ENCODE results near the gene SYPL2.

Gene SYPL2

GRCh38 chr1:109432336-109432735 lies 34.0 kb upstream of the SYPL2 start:
- no peak for TF ChIP-seq CTCF (IDR thresholded peaks at IDR 0.05; ENCODE audit: low read depth, low read length, missing control alignments)
- Histone ChIP-seq H3K27me3 (replicated peaks) (no peaks in the 10 kb centered on the region), H3K27ac (no peak overlapping the region), H3K36me3 (replicated peaks) (no peaks in the 10 kb centered on the region), H3K4me3 (ENCODE audit: low read depth, low read length) (no peak overlapping the region)
- DNase-seq: no peak
- in situ Hi-C loops (cut with HindIII; ENCODE audit: low pct_ligation_motif_present, low sequenced_read_pairs): no loop called here

DNA sequence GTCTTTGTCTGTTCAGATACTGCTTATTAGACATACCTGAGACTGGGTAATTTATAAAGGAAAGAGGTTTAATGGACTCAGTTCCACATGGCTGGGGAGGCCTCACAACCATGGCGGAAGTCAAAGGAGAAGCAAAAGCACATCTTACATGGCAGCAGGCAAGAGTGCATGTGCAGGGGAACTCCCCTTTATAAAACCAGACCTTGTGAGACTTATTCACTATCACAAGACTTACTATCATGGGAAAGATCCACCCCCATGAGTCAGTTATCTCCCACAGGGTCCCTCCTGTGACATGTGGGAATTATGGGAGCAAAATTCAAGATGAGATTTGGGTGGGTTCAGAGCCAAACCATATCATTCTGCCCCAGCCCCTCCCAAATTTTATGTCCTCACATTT lies 33.0 kb upstream of the SYPL2 start:
- Histone ChIP-seq H3K27ac (no peak overlapping the region), H3K4me3 (ENCODE audit: low read depth, low read length) (no peak overlapping the region), H3K27me3 (replicated peaks) (no peaks in the 10 kb centered on the region), H3K36me3 (replicated peaks) (no peaks in the 10 kb centered on the region)
- no peak for TF ChIP-seq CTCF (IDR thresholded peaks at IDR 0.05; ENCODE audit: low read depth, low read length, missing control alignments)
- DNase-seq: no peak
- in situ Hi-C loops (cut with HindIII; ENCODE audit: low pct_ligation_motif_present, low sequenced_read_pairs): no loop called here

DNA sequence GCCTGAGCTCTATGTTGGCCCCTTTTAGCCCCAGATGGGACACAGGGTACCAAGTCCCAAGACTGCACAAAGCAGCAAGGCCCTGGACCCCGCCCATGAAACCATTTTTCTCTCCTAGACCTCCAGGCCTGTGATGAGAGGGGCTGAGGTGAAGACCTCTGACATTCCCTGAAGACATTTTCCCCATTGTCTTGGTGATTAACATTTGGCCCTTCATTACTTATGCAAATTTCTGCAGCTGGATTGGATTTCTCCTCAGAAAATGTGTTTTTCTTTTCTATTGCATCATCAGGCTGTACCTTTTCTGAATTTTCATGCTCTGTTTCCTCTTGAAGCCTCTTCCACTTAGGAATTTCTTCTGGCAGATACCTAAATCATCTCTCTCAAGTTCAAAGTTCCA lies 31.9 kb upstream of the SYPL2 start:
- no peak overlapping the region for H3K4me3 ChIP-seq (ENCODE audit: low read depth, low read length)
- DNase-seq: no peak
- no peaks in the 10 kb centered on the region for H3K27me3 ChIP-seq (replicated peaks)
- in situ Hi-C loops (cut with HindIII; ENCODE audit: low pct_ligation_motif_present, low sequenced_read_pairs): no loop called here
- H3K36me3 ChIP-seq (replicated peaks): no peaks in the 10 kb centered on the region
- no peak for TF ChIP-seq CTCF (IDR thresholded peaks at IDR 0.05; ENCODE audit: low read depth, low read length, missing control alignments)
- no peak overlapping the region for H3K27ac ChIP-seq

DNA sequence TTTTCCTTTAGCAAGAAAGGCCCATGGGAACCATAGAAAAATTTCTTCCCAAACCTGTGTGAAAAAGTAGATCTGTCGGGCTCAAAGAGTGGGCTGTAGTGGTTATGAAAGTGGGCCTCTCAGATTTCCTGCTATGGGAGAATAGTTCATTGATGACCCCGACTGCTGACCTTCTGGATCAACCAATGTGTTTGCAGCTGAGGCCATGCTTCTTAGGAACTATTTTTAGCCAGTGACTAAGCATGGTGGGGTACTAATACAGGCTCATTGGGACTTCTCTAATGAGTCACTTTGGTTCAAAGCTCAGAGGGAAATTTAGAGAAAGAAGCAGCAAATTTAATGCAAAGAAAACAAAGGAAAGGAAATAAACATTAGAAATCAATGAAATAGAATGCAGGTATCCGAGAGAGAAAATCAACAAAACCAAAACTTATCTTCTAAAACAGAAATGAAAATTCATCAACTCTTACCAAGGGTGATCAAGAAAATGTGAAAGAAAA lies 27.5 kb upstream of the SYPL2 start:
- TF ChIP-seq CTCF (IDR thresholded peaks at IDR 0.05; ENCODE audit: low read depth, low read length, missing control alignments): no peak
- DNase-seq: peak; percentile 96
- H3K4me3 ChIP-seq (ENCODE audit: low read depth, low read length): no peak overlapping the region
- peak overlapping the region; percentile 67 for H3K27ac ChIP-seq
- no peaks in the 10 kb centered on the region for H3K36me3 ChIP-seq (replicated peaks)
- in situ Hi-C loops (cut with HindIII; ENCODE audit: low pct_ligation_motif_present, low sequenced_read_pairs): no loop called here
- H3K27me3 ChIP-seq (replicated peaks): no peaks in the 10 kb centered on the region

DNA sequence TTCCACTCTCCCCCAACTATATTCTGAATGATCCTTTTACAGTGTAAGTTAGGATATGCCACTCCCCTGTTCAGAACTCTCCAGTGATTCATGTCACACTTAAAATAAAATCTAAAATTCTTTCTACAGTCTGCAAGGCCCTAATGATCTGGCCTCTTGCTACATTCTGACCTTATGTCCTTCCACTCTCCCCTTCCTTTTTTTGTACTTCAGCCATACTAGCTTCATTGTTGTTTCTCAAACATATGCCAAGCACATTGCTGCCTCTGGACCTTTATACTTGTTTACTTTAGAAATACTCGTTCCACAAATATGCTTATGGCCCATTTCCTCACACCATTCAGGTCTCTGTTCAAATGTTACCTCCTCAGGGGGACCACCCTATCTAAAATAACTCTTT lies 25.3 kb upstream of the SYPL2 start:
- in situ Hi-C loops (cut with HindIII; ENCODE audit: low pct_ligation_motif_present, low sequenced_read_pairs): no loop called here
- no peak for DNase-seq
- Histone ChIP-seq H3K36me3 (replicated peaks) (no peaks in the 10 kb centered on the region), H3K27me3 (replicated peaks) (no peaks in the 10 kb centered on the region), H3K4me3 (ENCODE audit: low read depth, low read length) (no peak overlapping the region), H3K27ac (no peak overlapping the region)
- no peak for TF ChIP-seq CTCF (IDR thresholded peaks at IDR 0.05; ENCODE audit: low read depth, low read length, missing control alignments)

DNA sequence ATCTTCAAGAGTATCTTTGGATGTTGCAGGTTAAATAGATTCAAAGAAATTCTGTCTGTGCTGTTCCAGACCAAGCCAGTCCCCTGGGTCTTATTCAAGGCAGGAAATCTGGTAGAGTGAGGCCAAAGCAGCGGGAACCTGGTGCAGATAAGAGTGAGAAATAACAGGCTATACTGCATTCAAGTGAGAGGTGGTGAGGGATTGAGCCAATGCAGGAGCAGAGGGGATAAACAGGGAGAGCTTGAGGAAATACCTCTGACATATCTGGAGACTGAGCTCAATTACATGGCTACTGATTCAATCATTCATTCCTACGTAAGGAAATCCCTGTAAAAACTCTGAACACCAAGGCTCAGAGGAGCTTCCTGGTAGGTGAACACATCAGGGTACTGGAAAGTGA lies 22.9 kb upstream of the SYPL2 start:
- H3K27ac ChIP-seq: no peak overlapping the region
- DNase-seq: no peak
- in situ Hi-C loops (cut with HindIII; ENCODE audit: low pct_ligation_motif_present, low sequenced_read_pairs): no loop called here
- H3K4me3 ChIP-seq (ENCODE audit: low read depth, low read length): no peak overlapping the region
- TF ChIP-seq CTCF (IDR thresholded peaks at IDR 0.05; ENCODE audit: low read depth, low read length, missing control alignments): no peak
- no peaks in the 10 kb centered on the region for H3K36me3 ChIP-seq (replicated peaks)
- no peaks in the 10 kb centered on the region for H3K27me3 ChIP-seq (replicated peaks)

All from brain microvascular endothelial cell (primary cell).